IMR-90 (cell line): ENCODE data around the gene SPATA12. TPM values are rescaled to one million over a fixed set of nuclear protein-coding genes. Genes with fewer than 3 reads are reported as not detected.

ENCODE experiments used
- ATAC-seq: fragments of 200-7000 bp; cut with Tn5 transposase; 2 replicates; pipeline ENCODE4 v1.9.1; 2020; ENCODE audit warnings: low read depth, mild to moderate bottlenecking, moderate library complexity
- BruUV-seq: library from RNA; stranded (reverse); fragments of 400-500 nt; replicated peaks from 2 replicates; lab custom pipeline; 2021; lab: Mats Ljungman, UMichigan
- CTCF ChIA-PET: fragments of 300-600 bp; formaldehyde crosslinking; extraction: SDS; loops from one replicate; lab custom pipeline; 2021; ENCODE audit warnings: antibody characterized with exemption; lab: Yijun Ruan, JAX
- POLR2A ChIA-PET: fragments of 300-600 bp; sonication (Branson Sonifier 250); formaldehyde crosslinking; loops from one replicate; lab custom pipeline; 2022; ENCODE audit warnings: antibody characterized with exemption; ENCODE audit not compliant: unreplicated experiment; lab: Charles Lee
- DNase-seq: peaks from one replicate; pipeline ENCODE4 v3.0.0; 2013
- H2AFZ ChIP-seq: replicated peaks from 2 replicates; pipeline ENCODE3; 2013; ENCODE audit warnings: low read length, mild to moderate bottlenecking; ENCODE audit not compliant: poor library complexity
- H2AK5ac ChIP-seq: 2 replicates; pipeline ENCODE4 v1.6.1; 2013; ENCODE audit warnings: low read depth, low read length, inconsistent platforms
- H2AK9ac ChIP-seq: replicated peaks from 2 replicates; pipeline ENCODE3; 2013; ENCODE audit warnings: mild to moderate bottlenecking, low read depth, low read length, moderate library complexity; ENCODE audit not compliant: poor library complexity
- H2BK120ac ChIP-seq: 2 replicates; pipeline ENCODE4 v1.6.1; 2013; ENCODE audit warnings: low read depth, low read length, inconsistent platforms
- H2BK15ac ChIP-seq: 3 replicates; pipeline ENCODE4 v1.6.1; 2013; ENCODE audit warnings: low read depth, low read length, inconsistent platforms
- H2BK20ac ChIP-seq: 2 replicates; pipeline ENCODE4 v1.6.1; 2013; ENCODE audit warnings: low read depth, mild to moderate bottlenecking, inconsistent platforms, low read length, moderate library complexity
- H2BK5ac ChIP-seq: 2 replicates; pipeline ENCODE4 v1.6.1; 2013; ENCODE audit warnings: mild to moderate bottlenecking, low read depth, low read length, inconsistent platforms; ENCODE audit not compliant: poor library complexity, severe bottlenecking
- H3K14ac ChIP-seq: replicated peaks from 2 replicates; pipeline ENCODE4 v1.6.1; 2013; ENCODE audit warnings: low read depth, low read length, inconsistent platforms
- H3K18ac ChIP-seq: 2 replicates; pipeline ENCODE4 v1.6.1; 2013; ENCODE audit warnings: low read depth, low read length, control low read depth
- H3K23ac ChIP-seq: 2 replicates; pipeline ENCODE4 v1.6.1; 2013; ENCODE audit warnings: low read depth, low read length, inconsistent platforms
- H3K27ac ChIP-seq: 2 replicates; pipeline ENCODE4 v1.5.1; 2013; ENCODE audit warnings: mild to moderate bottlenecking, control low read depth, low read length; ENCODE audit not compliant: insufficient read depth
- H3K27me3 ChIP-seq: 2 replicates; pipeline ENCODE4 v1.6.1; 2013; ENCODE audit warnings: low read length; ENCODE audit not compliant: control insufficient read depth, insufficient read depth
- H3K36me3 ChIP-seq: 2 replicates; pipeline ENCODE4 v1.6.1; 2013; ENCODE audit warnings: low read length, mixed read lengths; ENCODE audit not compliant: control insufficient read depth, insufficient read depth
- H3K4ac ChIP-seq: 2 replicates; pipeline ENCODE4 v1.6.1; 2013; ENCODE audit warnings: low read depth, low read length, inconsistent platforms
- H3K4me1 ChIP-seq: 2 replicates; pipeline ENCODE4 v1.6.1; 2013; ENCODE audit warnings: low read length, mixed read lengths; ENCODE audit not compliant: control insufficient read depth, insufficient read depth
- H3K4me2 ChIP-seq: 2 replicates; pipeline ENCODE4 v1.6.1; 2013; ENCODE audit warnings: low read depth, mild to moderate bottlenecking, control low read depth, low read length, moderate library complexity
- H3K4me3 ChIP-seq: 2 replicates; pipeline ENCODE4 v1.5.1; 2013; ENCODE audit warnings: low read depth, mild to moderate bottlenecking, control low read depth, low read length, moderate library complexity; ENCODE audit not compliant: insufficient read depth
- H3K56ac ChIP-seq: 2 replicates; pipeline ENCODE4 v1.6.1; 2013; ENCODE audit warnings: low read length, inconsistent platforms; ENCODE audit not compliant: insufficient read depth; ENCODE audit errors: extremely low read depth
- H3K79me1 ChIP-seq, 2 experiments: 2 replicates each; pipeline ENCODE4 v1.6.1; 2013; ENCODE audit warnings: low read length in 2 of 2, inconsistent platforms in 1 of 2, low read depth in 1 of 2
- H3K9ac ChIP-seq: 2 replicates; pipeline ENCODE4 v1.6.1; 2013; ENCODE audit warnings: low read depth, low read length, control low read depth
- H3K9me1 ChIP-seq: 2 replicates; pipeline ENCODE4 v1.6.1; 2013; ENCODE audit warnings: low read length, inconsistent platforms; ENCODE audit not compliant: insufficient read depth
- H3K9me3 ChIP-seq: 2 replicates; pipeline ENCODE4 v1.6.1; 2013; ENCODE audit warnings: low read length; ENCODE audit not compliant: control insufficient read depth, insufficient read depth
- H4K20me1 ChIP-seq: 2 replicates; pipeline ENCODE4 v1.6.1; 2013; ENCODE audit warnings: low read length, inconsistent platforms; ENCODE audit not compliant: insufficient read depth
- H4K5ac ChIP-seq: 2 replicates; pipeline ENCODE4 v1.6.1; 2013; ENCODE audit warnings: mild to moderate bottlenecking, low read depth, low read length, control low read depth
- H4K8ac ChIP-seq, 2 experiments: 2 replicates each; pipeline ENCODE4 v1.6.1; 2013; ENCODE audit warnings: low read depth in 2 of 2, low read length in 2 of 2, control low read depth in 1 of 2, inconsistent platforms in 1 of 2
- H4K91ac ChIP-seq: 2 replicates; pipeline ENCODE4 v1.6.1; 2013; ENCODE audit warnings: low read depth, low read length, inconsistent platforms; ENCODE audit not compliant: insufficient read depth
- MAZ ChIP-seq: IDR thresholded peaks from 2 replicates; pipeline ENCODE4 v1.6.1; 2012; ENCODE audit warnings: low read depth, mild to moderate bottlenecking, low read length, improper control_type of control experiment, moderate library complexity, borderline replicate concordance
- NFE2L2 ChIP-seq: fragments of 150-350 bp; IDR thresholded peaks from 2 replicates; pipeline ENCODE4 v1.6.1; 2016; ENCODE audit warnings: low read depth, mild to moderate bottlenecking, low read length
- WGBS, 2 experiments: methylation state at CpG; one replicate each; pipeline versions ENCODE4 v1.1.5 to v1.1.7; 2013; ENCODE audit warnings: missing lambda C conversion rate in 2 of 2; ENCODE audit not compliant: insufficient read length in 1 of 2; ENCODE audit errors: extremely low coverage in 2 of 2; 5-methylcytosine and 5-hydroxymethylcytosine counted together
- dilution Hi-C: fragments of 300-500 bp; cut with HindIII; formaldehyde crosslinking; loops from one replicate; pipeline ENCODE4 v1.14.3; 2018; ENCODE audit warnings: low sequenced_read_pairs; ENCODE audit not compliant: unreplicated experiment
- in situ Hi-C: fragments of 300-500 bp; cut with MboI; formaldehyde crosslinking; loops from 3 replicates; pipeline ENCODE4 v1.14.3; 2019; ENCODE audit warnings: low sequenced_read_pairs, inconsistent platforms, mixed read lengths
- intact Hi-C: fragments of 100-400 bp; cut with micrococcal nuclease; formaldehyde crosslinking; loops from 2 replicates; pipeline ENCODE4 v1.10.0; 2022
- polyA plus RNA-seq, 3 experiments: library from polyadenylated mRNA; depleted of rRNA; stranded (reverse); fragments of >200 nt; gene quantifications; 2 replicates each; pipeline ENCODE4 v1.2.3, GENCODE V29; 2012; ENCODE audit warnings: low replicate concordance in 1 of 3
- total RNA-seq: library from RNA; depleted of rRNA; stranded (reverse); fragments of >200 nt; gene quantifications from 2 replicates; pipeline ENCODE4 v1.2.3, GENCODE V29; 2012

SPATA12 gene
- total and polyA plus RNA-seq, 2 of the 4 experiments (the other 2 are of a cell fraction): under 0.01 TPM; not detected in 1

DNA sequence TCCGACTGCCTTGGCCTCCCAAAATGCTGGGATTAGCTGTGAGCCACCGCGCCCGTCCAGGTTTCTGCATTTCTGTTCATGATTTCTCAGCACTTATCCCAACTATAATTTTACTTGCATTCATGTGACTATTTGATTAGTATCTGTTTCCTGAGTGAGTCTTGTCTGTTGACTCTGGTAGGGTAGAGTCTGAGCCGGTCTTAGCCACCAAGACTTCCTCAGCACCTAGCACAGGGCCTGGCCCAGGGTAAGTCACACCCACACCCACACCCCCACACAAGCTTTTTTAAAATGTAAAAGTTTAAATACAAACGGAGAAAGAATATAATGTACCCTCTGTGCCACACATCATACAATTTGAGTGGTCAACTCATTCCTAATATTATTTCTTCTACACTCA lies 3.1 kb upstream of the SPATA12 start:
- Histone ChIP-seq H3K79me1 (no peaks in the 10 kb centered on the region), H3K4ac (no peak overlapping the region), H4K8ac (no peak overlapping the region), H3K27ac (no peak overlapping the region), H2BK120ac (no peak overlapping the region), H2BK15ac (no peak overlapping the region), H2BK20ac (no peak overlapping the region), H3K4me2 (no peak overlapping the region), H2AK9ac (no peak overlapping the region), H3K4me3 (no peak overlapping the region), H3K9me1 (no peaks in the 10 kb centered on the region), H4K20me1 (no peaks in the 10 kb centered on the region), H4K91ac (no peak overlapping the region), H3K14ac (no peak overlapping the region), H3K9ac (no peak overlapping the region), H3K36me3 (no peaks in the 10 kb centered on the region), H3K23ac (no peak overlapping the region), H3K4me1 (peaks cover 2% of the 10 kb centered on the region; the same call in 1 of the 2 replicates), H3K56ac (no peak overlapping the region), H3K9me3 (no peaks in the 10 kb centered on the region), H4K5ac (no peak overlapping the region), H2BK5ac (no peak overlapping the region), H2AFZ (no peak overlapping the region), H2AK5ac (no peak overlapping the region), H3K18ac (no peak overlapping the region), H3K27me3 (no peaks in the 10 kb centered on the region; the same call in 1 of the 2 replicates)
- dilution Hi-C loops (no loop called here), intact Hi-C loops (no loop called here), in situ Hi-C loops (no loop called here)
- ChIA-PET POLR2A (no interaction called here), CTCF (no interaction called here)
- WGBS, 2 experiments: no CpG with 5 or more reads among the region's 6 CpGs
- no peak for DNase-seq
- no peak for ATAC-seq
- no TSS peak for BruUV-seq
- TF ChIP-seq NFE2L2 (no peak), MAZ (no peak)
